RPMI7951 (cell line): ENCODE results near the gene IMMT. TPM values are rescaled to one million over a fixed set of nuclear protein-coding genes. Genes with fewer than 3 reads are reported as not detected.

Experiments
- DNase-seq: peaks from one replicate; pipeline ENCODE4 v3.0.0-alpha.2; 2012; ENCODE audit warnings: low read depth
- total RNA-seq: library from RNA; depleted of rRNA; stranded (reverse); fragments of >200 nt; shearing (Covaris generic); gene quantifications from 2 replicates; pipeline ENCODE4 v1.2.3, GENCODE V29; 2014

IMMT gene
- total RNA-seq, 1 experiment from 2014 or later = 97.8 TPM

DNA sequence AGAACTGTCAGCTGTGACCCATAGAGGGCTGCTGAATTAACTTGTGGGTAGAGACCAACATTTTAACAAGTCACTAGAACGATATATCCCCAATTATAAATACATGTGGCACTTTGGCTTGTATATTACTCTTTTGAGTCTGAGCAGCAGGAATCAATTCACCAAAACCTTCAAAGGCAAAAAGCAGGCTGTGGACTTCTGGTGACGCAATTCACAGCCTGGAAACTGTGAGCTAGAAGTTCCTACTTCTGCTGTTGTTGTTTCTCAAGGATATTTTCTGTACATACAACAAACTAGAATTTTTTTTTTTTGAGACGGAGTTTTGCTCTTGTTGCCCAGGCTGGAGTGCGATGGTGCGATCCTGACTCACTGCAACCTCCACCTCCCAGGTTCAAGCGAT, 52.0 kb downstream of the IMMT start:
- no peak for DNase-seq

- no peak for DNase-seq
Observed at GRCh38 chr2:86142436-86143257, 52.6 kb downstream of the IMMT start.

DNA sequence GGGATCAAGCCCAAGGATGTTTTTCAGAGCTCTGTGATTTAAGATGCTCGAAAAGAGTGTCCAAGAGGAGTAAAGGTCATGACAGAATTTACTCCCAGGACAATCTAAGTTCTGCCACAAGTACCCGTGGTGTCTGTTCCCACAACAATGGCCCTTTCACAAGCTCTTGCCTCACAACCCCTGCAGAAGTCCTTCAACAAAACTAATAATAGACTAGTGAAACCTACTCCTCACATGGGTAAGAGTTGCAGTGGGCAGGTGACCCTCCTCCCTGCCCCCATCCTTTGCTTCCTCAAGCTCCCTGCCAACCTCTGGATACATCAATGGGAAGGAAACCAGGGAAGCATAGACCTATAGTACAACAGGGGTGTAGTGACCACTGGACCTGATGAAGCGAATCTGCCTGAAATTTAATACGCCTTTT, 54.3 kb downstream of the IMMT start:
- no peak for DNase-seq

DNA sequence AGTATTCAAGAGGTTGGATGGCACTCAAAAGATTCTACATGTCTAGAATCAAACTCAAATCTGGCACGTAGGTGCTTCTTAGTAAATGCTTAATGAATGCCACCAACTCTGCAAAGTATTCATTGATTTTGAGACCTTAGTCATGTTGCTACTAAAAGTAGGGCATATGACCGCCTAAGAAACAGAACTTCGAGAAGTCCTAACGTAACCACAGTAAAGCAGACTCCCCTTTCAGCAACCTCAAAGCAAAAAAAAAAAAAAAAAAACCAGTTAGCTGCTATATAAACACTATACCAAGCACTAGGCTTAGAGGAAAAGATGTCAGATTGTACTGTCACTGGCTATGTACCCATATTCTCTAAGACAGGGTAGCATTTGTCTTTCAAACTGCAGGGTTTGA, 55.3 kb downstream of the IMMT start:
- no peak for DNase-seq

DNA sequence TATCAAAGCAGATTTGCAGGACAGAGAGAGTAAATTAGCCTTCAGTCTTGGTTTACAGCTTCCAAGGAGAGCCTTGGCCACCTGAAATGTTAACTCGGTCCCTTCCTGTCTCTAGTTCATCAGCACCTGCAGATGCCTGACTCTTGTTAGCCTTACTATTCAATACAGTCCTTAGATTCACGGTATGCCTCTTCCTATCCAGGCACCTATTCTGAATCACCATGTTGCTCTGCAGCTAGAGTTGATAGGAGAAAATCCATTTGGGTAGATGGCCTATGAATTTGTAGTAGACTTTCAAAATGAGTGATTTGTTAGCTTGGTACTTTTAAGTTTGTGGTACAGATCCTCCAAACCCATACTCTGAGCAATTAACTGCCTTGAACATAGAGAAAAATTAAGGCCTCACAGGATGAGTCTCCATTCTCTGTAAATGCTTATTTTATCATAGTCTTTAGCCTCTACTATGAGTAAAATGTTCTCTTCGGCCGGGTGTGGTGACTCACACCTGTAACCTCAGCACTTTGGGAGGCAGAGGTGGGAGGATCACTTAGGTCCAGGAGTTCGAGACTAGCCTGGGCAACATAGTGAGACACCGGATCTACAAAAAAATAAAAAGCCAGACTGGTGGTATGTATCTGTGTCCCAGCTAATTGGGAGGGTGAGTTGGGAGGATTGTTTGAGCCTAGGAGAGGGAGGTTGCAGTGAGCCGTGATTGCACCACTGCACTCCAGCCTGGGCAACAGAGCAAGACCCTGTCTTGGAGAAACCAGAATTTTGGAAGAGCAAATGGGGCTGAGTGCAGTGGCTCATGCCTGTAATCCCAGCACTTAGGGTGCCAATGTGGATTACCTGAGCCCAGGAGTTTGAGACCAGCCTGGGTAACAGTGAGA, 56.3 kb downstream of the IMMT start:
- DNase-seq = no peak

GRCh38 chr2:86136141-86136540, 59.1 kb downstream of the IMMT start:
- DNase-seq = no peak

- no peak for DNase-seq
Observed at GRCh38 chr2:86135653-86136052, 59.6 kb downstream of the IMMT start.

DNA sequence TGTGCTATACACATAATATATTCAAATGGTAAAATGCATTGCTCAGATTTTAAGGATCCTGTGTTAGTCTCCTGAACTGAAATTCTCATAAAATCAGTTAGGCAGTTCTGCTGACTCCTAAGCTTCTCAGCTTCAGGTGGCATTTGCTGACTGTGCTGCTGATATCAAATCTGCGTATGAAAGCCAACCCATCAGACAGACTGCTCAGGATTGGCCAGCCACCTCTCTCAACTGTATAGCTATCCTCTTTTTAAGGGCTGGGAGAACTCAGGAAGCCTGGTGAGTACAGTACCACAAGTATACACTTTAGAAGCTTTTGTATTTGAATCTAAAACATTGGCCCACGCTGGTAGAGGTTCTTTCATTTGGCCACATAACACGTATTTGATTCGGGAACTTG, 60.6 kb downstream of the IMMT start:
- DNase-seq = no peak

GRCh38 chr2:86124683-86125082, 70.6 kb downstream of the IMMT start:
- no peak for DNase-seq

DNA sequence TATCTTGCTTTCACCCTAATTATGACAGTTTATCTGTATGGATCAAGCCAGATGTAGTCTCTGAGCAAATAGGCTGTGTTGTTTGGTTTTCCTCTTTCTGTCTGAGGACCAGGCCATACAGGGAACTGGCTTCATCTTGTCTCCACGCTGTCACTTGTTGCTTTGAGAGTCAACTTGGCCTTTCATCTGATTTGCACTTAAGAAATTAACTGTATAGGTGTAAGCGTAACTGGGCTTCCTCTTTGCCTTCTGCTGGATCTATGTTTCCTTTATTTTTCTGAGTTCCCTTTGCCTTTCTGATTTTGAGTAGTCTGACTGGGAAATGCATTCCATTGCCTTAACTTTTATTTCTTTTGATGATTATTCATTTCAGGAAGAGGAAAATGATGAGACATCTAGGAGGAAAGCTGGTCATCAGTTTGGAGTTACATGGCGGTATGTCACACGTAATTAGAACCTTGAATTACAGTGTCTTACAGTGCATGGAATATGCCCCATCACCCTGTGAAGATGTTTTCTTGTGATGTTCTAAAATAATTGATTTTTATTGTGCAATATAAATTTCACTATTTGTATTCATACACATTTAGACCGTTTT, 71.8 kb downstream of the IMMT start:
- no peak for DNase-seq

GRCh38 chr2:86118130-86118529, 77.1 kb downstream of the IMMT start:
- DNase-seq = peak; percentile 9

- DNase-seq = no peak
Observed at GRCh38 chr2:86107031-86107430, 88.2 kb downstream of the IMMT start.

- DNase-seq = peak; percentile 95
Observed at GRCh38 chr2:86105969-86106945, 89.0 kb downstream of the IMMT start, which contains the start of gene PTCD3. Gene PTCD3, plus strand, starts transcription at chr2:86106235. Its CDS starts 13 bp downstream, at chr2:86106248.

DNA sequence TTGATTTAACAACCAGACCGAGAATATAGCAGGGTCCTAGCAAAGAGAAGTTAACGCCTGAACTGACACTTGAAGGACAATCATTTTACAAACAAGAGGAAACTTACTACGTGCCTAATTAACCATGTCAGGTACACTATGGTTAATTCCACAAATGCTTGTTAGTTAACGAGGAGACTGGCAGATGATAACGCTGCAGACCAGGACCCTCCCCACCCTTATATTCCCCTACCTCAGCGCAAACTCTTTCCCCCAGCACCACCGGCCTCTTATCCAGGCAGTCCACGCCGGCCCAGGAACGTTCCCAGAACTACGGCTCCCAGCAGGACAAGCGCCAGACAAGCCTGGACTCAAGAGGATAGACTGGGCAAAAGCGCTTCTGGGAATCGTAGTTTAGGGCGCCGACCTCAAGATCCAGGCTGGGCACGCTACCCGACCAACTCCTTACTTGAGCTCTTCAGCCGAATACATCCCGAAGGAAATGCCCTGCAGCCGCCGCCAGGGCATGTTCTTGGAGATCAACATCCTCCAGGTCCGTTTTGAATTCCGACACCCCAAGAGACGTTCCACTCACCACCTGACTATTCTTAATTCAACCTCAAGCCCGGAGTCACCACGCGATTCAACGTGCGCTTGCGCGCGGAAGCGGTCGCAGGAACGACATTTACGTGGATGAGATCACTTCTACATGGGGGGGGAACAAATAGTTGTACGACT, 89.9 kb downstream of the IMMT start, which contains the start of gene POLR1A:
Gene POLR1A, minus strand, starts transcription at position 635 of the 717 bp plus-strand sequence. Its CDS starts 110 bp downstream, at position 525.
- peak; percentile 93 for DNase-seq

DNA sequence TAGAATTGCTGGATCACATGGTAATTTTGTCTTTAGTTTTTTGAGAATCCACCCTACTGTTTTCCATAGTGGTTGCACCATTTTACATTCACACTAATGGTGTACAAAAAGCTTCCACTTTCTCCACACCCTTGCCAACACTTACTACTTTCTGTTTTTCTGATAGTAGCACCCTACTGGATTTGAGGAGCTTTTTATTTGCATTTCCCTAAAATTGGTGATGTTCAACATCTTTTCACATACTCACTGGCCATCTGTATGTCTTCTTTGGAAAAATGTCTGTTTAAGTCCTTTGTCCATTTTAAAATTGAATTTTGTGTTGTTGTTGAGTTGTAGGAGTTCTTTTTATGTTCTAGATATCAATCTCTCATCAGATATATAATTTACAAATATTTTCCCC, 93.1 kb downstream of the IMMT start:
- no peak for DNase-seq

GRCh38 chr2:86097913-86098312, 97.3 kb downstream of the IMMT start:
- no peak for DNase-seq

GRCh38 chr2:86097114-86097896, 98.0 kb downstream of the IMMT start:
- DNase-seq = no peak

DNA sequence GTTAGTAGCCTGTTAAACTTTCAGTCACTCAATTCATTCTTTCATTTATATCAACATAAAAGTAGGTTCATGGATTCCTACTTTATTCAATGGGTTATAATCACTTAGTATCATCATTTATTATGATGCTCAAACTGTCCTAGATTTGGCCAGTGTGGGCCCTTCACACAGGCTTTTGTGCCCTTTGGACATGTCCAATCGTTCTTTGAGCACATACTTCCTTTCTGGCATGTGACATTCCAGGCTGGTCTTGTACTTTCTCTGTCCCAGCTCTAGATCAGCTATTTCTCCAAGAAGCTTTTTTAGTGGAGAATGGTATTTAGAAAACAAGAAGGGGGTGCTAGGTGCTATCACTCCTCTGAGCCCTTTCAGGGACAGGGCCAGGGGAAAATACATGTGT, 101.0 kb downstream of the IMMT start:
- DNase-seq = no peak
